Kidney epithelial cell (primary cell): ENCODE measurements around the gene IGF2BP1. TPM values are rescaled to one million over a fixed set of nuclear protein-coding genes. Genes with fewer than 3 reads are reported as not detected.

Experiments used
- DNase-seq: peaks from one replicate; pipeline ENCODE4 v3.0.0-alpha.2; 2010; ENCODE audit warnings: low read depth
- H3K27me3 ChIP-seq: 2 replicates; pipeline ENCODE4 v1.6.0; 2011; ENCODE audit warnings: low read length; ENCODE audit not compliant: control insufficient read depth, insufficient read depth
- H3K36me3 ChIP-seq: 2 replicates; pipeline ENCODE4 v1.5.1; 2011; ENCODE audit warnings: low read length; ENCODE audit not compliant: control insufficient read depth, insufficient read depth
- H3K4me3 ChIP-seq: 2 replicates; pipeline ENCODE4 v1.5.1; 2011; ENCODE audit warnings: low read depth, mild to moderate bottlenecking, control low read depth, low read length
- CTCF ChIP-seq: IDR thresholded peaks from 2 replicates; pipeline ENCODE4 v1.5.1; 2011; ENCODE audit warnings: mild to moderate bottlenecking, moderate library complexity, low read length, control low read depth, inconsistent platforms; ENCODE audit not compliant: insufficient read depth, poor library complexity, severe bottlenecking
- total RNA-seq: library from RNA; depleted of rRNA; stranded (reverse); fragments of >200 nt; gene quantifications from 2 replicates; pipeline ENCODE4 v1.2.3, GENCODE V29; 2015

IGF2BP1 gene
- total RNA-seq, 1 donor from 2014 or later = 10.2 TPM

DNA sequence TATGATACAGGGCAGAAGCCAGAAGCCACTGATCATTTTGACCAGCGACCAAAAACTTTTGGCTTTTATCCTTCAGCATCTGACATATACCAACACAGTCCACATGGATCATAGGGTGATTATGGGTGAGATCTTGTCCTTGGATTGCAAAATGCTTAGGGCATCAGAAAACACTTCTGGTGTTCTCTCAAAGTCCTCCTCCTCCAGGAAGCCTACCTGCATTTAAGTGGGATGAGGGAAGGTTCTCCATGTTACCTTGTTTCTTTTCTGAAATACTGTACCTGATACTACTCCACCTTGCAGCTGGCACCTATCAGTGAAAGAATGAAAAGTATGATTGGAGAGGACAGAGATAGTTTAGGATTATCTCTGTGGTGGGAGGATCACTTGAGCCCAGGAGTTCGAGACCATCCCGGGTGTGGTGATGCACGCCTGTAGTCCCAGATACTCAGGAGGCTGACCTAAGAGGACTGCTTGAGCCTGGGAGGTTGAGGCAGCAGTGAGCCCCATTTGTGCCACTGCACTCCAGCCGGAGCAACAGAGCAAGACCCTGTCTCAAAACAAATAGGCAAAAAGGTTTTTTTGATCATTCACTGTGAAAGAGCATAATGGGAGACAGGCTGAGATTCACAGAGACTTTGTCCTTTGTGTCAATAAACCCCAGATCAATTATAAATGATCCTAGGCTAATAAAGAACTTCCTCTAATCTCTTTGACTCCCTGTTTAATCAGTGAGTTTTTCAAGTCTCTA lies 88.6 kb downstream of the IGF2BP1 start:
- DNase-seq = no peak
- no peaks in the 10 kb centered on the region for H3K36me3 ChIP-seq
- no peak overlapping the region for H3K4me3 ChIP-seq
- no peak for TF ChIP-seq CTCF
- H3K27me3 ChIP-seq = no peaks in the 10 kb centered on the region

DNA sequence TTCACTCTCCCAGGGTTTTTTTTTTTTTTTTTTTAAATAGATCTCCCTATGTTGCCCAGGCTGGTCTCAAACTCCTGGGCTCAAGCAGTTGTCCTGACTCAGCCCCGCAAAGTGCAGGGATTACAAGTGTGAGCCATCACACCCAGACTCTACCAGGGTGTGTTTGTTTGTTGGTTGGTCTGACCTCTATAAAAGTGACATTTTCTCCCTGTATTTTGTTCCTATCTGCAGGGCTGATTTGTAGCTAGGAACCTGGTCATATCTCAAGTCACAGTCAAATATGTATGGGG lies 89.1 kb downstream of the IGF2BP1 start:
- no peak for TF ChIP-seq CTCF
- H3K36me3 ChIP-seq = no peaks in the 10 kb centered on the region
- no peaks in the 10 kb centered on the region for H3K27me3 ChIP-seq
- no peak overlapping the region for H3K4me3 ChIP-seq
- no peak for DNase-seq

DNA sequence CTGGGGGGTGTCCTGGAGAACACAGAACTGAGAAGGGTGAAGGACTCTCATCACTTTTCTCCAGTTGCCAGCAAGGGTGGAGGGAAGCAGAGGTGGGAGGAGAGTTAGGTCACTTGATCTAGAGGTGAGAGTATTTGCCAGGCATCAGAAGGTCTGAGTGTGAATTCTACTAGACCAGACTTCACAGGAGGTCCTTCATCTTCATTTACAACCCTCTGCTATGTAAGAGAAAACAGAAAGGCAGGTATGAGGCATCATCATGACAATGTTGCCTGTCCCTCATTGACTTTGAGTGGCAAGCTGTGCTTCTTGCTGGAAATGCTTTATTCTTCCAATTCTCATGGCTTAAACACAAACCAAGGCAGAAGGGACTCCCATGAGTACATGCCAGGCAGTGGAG lies 89.5 kb downstream of the IGF2BP1 start:
- no peaks in the 10 kb centered on the region for H3K27me3 ChIP-seq
- no peak overlapping the region for H3K4me3 ChIP-seq
- no peaks in the 10 kb centered on the region for H3K36me3 ChIP-seq
- TF ChIP-seq CTCF = no peak
- no peak for DNase-seq

DNA sequence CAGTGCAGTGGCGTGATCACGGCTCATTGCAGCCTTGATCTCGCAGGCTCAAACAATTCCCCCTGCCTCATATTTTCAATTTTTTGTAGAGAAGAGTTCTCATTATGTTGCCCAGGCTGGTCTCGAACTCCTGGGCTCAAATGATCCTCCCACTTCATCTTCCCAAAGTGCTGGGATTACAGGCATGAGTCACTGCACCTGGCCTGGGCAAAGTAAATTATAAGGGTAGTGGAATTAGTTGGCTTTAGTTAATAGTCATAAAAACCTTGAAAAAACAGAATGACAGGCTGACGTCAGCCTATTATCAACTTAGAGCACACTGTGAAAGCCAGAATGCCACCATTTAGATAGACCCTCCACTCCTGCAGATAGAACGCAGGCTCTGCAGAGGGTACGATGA lies 91.9 kb downstream of the IGF2BP1 start:
- Histone ChIP-seq H3K36me3 (no peaks in the 10 kb centered on the region), H3K4me3 (no peak overlapping the region), H3K27me3 (no peaks in the 10 kb centered on the region)
- no peak for DNase-seq
- TF ChIP-seq CTCF = no peak

DNA sequence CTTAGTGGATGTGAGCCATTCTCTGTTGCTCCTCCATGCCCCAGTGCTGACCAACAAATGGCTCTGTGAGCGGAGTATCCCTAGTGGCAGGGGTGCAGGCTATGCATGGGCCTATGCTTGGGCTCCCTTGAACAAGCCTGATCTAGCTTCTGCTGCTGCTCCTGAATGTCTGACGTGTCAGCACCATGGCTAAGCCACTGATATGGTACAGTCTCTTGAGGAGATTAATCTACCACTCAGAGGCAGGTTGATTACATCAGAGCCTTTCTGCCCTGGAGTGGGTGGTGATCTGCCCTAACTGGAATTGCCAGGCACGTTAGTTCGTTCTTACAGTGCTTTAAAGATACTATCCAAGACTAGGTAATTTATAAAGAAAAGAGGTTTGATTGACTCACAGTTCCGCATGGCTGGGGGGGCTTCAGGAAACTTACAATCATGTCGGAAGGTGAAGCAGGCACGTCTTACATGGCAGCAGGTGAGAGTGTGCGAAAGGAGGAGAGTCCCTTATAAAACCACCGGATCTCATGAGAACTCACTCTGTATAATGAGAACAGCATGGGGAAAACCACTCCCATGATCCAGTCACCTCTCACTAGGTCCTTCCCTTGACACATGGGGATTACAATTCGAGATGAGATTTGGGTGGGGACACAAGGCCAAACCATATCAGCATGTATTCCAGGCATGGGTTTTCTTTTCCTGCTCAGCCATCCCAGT lies 93.9 kb downstream of the IGF2BP1 start:
- no peak overlapping the region for H3K4me3 ChIP-seq
- H3K36me3 ChIP-seq = no peaks in the 10 kb centered on the region
- no peak for DNase-seq
- H3K27me3 ChIP-seq = no peaks in the 10 kb centered on the region
- TF ChIP-seq CTCF = no peak

DNA sequence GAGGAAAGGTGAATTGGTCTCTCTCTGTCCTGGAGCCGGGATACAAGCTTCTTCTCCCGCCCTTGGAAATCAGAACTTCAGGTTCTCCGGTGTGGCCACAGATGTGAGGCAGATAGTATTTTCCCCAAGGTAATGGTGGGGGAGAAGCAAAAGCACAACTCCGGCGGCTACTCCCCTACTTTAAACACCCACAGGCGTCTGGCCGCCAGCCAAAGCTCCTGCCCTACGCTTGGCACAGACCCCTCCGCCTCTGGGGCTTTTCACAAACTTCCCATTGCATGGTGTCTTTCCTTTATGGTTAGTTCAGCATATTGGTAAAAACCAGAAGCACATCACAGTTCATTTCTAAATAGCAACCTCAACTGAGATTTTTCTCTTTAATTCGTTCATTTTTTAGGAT lies 95.9 kb downstream of the IGF2BP1 start:
- TF ChIP-seq CTCF = no peak
- Histone ChIP-seq H3K36me3 (no peaks in the 10 kb centered on the region), H3K4me3 (no peak overlapping the region), H3K27me3 (no peaks in the 10 kb centered on the region)
- no peak for DNase-seq
